Right forelimb (tissue), 1 donor: ENCODE results near the gene P3H2.
A peak's percentile ranks its signal among the peaks of the same experiment; 100 is the strongest.
"Not testable (repeated sequence)": the region's sequence is repeated elsewhere in the genome, so short reads cannot be mapped to it uniquely, and the experiment has no call there.

ENCODE experiments used
- DNase-seq: peaks from one replicate; pipeline ENCODE4 v3.0.0-alpha.2; 2018

The P3H2 gene

DNA sequence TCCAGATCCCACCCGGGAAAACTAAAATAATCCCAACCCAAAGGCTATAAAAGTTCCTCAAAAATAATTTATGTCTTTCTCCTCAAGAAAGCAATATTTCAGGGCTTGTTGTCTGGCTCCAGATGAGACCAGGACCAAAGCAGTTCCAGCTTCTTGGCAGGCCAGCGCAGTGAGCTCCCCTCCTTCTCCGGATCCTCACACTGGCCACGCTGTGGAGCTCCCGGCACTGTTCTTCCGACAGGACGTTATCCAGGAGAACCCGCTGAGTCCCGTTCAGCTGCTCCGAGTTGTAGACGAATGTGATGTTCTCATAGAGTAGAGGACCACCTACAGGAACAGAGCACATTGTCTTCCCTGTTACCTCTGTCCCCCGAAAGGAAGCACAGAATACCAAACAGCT lies 146.3 kb downstream of the P3H2 start:
- DNase-seq: no peak

DNA sequence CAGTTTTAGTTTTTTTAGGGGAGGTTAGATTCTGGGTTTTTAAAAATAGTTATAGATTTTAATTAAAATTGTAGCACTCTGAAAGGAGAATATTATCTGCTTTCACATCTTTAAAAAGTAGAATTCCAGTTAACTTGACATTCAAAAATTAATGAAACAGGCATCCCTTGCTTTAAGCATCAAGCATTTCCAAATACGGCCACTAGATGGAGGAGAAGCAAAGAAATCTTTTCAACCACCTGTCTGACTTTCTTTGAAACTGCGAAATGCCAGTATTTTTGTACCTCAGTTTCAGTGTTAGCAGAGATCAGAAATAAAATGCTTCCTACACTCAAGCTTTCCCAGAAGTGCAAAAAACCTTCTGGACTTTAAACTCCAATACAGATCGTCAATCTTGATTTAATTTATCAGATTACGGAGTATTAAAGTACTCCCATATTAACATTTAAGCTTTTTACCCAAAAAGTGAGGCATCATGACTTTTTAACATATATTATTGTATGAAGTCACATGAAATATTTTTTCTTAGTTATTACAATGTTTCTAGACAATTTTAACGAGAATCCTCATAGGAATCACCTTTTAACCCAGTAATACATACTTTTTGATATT lies 153.3 kb downstream of the P3H2 start:
- no peak for DNase-seq

DNA sequence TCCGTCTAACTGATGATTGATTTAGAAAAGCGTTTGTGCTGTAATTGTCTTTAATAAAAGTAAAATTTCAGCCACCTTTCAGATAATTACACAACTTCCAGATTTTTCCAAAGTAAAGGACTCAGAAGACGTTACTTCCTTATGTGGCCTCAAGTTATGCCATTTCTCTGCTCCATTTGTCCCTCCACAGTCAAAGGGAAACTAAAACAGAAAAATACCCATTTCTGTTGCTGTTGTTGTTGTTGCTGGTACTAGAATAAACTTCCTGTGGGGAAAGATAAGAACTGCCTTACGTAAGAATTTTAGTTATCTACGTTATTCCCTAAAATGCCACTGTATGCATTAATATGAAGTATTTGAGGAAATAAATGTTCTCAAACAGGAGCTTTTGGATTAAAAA lies 153.9 kb downstream of the P3H2 start:
- DNase-seq: no peak

DNA sequence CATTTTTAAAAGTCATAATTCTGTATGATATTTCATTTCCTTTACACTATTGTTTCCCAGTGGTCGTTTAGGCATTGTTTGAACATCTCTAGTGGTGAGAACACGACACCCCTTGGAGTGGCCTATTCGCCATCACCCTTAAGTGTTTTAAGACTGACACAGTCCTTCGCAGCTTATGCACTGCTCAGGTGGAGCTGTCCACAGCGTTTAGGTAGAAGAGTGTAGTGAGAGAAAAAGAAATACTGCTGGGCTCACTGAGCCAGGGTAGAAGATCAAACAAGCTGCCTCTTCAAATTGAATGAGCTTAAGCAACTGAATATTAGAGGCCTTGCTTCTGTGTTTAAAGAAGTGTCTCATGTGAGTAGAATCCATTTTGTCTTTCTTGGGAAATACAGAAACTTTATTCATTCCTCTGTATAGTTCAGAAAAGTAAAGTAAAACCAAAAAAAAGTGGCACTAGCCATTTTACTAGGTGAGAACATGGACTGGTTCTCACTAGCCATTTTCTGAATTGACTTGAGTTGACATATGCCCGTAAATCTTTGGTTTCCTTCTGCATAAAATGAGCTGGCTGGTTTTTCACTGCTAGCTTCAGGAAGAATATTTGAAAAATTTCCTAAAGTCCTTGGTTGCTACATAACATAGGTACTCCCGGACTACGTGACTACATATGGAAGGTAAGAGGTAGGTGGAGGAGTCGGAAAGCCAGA lies 155.9 kb downstream of the P3H2 start:
- DNase-seq: no peak

DNA sequence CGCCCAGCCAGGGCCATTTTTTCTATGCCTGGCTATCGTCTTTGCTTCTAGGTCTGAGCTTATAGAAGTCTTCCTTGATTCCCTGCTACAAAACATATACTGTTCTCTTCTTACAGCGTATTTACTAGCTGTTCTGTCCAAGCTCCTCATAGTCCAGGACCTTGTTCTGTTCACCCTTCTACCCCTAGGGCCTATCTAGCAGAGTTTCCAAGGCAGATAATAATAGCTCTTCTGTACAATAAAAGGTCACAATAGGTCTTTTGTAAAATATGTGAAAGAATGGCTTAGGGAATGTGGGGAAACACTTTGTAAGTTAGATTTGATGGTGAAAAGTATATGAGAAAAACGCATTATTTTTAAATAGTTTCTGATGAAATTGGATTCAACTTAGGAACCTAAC lies 158.2 kb downstream of the P3H2 start:
- DNase-seq: no peak

DNA sequence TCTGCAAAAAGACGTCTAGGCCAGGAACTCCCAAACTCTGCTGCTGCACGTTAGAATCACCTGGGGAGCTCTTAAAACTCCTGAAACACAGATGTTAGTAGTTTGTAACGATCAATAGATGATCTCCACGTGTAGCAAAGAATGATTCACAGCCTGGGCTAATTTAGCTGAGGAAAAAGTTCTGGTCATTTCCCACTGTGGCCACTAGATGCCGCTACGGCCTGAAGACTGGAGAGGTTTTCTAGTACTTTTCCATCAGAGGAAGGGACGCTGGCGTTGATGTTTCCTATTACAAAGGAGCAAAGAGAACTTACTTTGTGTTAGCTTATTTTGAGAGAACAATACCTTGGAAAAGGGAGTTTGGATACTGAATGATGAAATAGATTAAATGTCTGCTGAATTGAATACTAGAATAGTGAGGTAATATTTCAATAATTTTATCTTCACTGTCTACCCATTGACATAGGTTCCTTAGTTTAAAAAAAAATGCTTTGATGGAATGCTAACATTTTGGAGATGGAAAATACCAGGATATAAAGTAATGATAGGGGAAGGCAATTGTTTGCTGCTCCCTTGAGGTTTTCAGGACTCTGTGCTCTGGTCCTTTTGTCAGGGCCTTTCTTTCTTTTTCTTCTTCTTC lies 159.1 kb downstream of the P3H2 start:
- DNase-seq: peak; percentile 87

DNA sequence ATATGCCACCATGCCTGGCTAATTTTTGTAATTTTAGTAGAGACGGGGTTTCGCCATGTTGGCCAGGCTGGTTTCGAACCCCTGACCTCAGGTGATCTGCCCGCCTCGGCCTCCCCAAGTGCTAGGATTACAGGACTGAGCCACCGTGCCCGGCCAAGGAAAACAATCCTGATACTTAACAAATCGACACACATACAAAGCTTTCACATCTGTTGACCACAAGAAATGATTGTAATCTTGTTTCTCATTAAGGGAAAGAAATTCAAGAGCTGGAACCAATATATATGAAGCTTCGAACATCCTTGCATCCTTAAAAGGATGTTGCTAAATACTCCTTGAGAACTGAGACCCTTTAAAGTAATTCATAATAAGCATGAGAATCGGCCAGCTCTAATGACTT lies 159.6 kb downstream of the P3H2 start:
- DNase-seq: not testable (repeated sequence)

DNA sequence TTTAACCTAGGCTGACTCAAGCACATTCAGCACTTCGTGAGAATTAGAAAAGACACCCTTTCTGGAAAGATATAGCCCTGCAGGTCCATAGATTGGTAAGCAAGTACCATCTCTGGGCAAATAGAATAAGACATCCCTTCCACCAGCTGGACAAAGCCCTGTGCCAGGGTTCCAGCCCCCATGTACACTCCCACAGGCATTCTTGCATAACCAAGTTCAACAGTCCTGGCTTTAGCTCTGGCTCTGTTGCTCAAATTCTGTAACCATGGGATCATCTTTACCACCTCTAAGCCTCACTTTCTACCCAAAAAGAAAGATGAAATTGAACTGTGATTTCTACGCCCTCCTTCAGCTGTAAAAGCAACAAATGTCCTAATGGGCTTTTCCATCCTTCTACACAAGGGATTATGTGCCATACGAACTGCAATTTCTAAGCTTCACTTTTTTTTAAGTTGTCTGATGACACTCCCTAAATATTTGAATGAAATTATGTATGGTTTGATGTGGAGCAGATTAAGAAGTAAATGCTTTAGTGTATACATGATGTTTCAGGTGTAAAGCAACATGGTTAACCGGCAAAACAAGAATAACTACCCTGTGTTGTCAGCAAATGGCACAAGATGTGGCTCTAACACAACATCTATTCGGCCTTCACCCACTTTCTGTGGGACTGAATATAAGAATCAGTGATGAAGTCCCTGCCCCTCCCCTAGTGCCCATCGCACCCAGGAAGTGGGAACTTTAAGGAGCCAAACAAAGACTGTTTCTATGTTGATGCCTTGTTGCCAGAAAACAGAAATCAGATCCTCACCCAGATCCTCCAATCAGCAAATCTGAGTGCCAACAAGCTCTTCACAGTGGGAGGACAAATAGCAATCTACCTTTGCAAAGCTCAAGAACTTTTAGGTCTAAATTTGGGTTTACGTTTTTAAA lies 165.7 kb downstream of the P3H2 start:
- no peak for DNase-seq

DNA sequence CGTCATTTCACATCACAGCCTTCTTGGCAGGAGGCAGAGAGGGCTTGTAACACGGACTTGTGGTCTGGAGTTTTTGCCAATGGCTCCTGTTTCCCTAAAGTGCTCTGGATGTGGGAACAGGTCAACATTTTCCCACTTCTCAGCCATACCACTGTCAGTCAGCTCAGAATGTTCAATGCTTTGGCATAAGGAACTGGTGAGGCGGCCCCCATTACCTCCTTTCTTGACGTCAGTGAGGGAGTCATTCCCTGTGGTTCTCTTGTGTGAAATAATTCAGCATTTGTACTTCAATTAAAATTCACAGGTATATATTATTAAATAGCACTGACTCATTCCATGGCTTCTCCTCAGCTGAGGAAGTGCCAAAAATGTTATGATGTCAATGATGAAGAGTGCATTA lies 167.1 kb downstream of the P3H2 start:
- no peak for DNase-seq

DNA sequence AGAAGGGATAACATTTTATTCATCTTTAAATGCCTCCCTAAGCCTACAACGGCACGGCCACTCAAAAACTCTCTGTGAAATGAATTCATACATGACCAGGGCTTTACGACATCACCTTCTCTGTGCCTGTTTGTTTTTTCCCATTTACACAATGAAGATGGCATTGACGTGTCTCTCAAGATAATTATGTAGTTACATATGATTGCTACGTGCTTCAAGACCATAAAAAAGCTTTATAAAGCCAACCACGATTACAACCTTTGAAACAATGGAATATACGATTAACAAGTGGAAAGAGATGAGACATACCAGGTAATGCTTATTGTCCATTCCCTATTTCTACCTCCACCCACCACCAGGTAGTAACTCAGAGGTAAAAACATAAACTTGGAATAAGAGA lies 168.4 kb downstream of the P3H2 start:
- no peak for DNase-seq

DNA sequence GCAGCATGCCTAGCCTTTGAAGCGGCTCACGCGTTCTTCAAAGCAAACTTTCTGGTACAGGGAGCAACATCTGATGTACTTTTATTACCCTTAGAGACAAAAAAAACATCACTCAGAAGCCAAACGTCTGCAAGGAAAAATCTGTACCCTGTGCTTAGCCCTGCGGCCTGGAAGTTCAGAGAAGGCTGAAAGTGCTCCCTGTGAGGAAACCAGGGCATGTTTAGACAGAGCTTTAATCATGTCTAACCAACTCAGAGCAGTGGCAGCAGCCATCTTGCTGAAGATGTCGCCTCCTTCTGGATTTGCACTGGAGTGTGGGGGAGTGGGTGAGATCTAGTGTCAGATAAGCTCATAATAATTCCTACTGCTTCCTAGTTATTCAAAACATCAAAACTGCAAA lies 170.4 kb downstream of the P3H2 start:
- DNase-seq: no peak

DNA sequence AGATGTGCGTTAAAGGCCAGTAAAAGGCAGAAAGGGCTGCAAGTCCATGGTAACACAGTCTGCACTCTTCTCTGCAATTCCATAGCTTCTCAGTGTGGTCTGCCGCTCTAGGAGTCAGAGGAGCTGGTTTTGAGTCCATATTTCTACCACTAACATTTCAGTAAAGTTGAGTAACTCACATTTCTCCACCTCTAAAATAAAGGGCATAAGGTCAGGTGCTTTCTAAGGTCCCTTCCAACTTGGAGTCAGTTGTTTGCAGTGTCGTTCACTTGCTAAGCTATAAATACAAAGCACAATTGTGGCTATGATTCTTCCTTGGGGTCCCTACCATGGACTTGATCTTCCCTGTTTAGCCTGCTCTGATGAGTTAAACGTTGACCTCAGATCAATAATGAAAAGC lies 171.1 kb downstream of the P3H2 start:
- DNase-seq: no peak

DNA sequence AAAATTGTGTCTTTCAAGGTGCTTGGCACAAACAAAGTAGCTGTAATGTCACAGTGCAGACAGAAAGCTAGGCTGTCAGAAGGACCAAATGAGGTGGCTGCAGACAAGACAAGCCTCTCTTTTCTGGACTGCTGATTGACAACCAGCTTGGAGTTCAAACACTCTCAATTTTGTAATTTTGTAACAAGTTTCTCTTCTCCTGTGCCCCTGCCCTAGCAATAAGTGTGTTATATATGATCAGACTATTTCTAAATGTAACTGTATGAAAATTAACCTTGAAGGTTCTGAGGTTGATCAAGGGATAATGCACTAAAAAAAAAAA lies 172.0 kb downstream of the P3H2 start:
- DNase-seq: no peak

DNA sequence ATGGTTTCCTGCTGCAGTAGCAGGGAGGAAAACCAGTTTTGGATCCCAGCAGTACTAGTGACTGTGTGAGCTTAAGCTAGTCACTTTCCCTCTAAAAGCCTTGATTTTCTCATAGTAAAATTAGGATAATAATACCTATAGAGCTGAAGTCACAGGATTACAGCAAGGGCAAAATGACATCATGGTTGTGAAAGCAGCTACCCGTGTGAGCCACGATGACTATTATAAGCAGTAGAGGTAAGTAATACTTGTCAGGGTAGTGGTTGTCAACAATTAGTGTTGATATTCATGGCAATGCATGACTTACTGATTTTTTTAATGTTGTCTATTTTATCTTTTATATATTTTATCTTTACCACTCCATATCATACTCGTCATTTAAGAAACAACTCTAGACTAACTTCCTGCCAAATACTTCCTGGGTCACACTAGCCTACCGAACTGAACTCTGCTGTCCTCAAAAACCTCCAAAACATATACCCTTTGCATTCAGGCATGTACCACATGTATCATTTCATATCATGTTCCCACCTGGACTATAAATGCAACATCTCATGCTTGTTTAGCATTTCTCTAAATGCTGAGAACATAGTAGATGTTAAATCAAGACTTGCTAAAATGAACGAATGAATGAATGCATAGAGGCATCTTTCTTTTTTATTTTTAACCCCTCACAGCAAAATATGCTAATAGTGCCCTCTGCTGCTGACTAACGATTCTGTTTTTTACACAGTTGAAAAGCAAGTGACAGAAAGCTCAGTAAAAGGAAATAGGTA lies 172.6 kb downstream of the P3H2 start:
- no peak for DNase-seq

DNA sequence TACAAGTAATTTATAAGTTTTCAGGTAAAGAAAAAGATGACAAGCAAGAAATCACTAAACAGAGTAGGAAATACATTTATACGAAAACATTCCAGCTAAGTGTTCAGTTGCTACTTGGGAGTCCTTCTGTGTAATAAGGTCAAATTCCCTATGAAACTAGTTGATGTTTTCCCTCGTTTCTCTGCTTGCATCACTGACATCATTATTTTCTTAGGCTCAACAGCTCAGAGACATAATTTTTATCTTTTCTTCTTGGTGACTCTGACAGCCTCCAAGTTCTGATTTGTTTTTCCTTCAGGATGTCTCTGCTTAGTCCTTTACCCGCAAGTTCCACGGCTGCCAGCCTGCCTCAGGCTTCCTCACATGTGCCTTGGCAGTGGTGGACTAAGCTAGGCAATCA lies 173.6 kb downstream of the P3H2 start:
- DNase-seq: no peak

DNA sequence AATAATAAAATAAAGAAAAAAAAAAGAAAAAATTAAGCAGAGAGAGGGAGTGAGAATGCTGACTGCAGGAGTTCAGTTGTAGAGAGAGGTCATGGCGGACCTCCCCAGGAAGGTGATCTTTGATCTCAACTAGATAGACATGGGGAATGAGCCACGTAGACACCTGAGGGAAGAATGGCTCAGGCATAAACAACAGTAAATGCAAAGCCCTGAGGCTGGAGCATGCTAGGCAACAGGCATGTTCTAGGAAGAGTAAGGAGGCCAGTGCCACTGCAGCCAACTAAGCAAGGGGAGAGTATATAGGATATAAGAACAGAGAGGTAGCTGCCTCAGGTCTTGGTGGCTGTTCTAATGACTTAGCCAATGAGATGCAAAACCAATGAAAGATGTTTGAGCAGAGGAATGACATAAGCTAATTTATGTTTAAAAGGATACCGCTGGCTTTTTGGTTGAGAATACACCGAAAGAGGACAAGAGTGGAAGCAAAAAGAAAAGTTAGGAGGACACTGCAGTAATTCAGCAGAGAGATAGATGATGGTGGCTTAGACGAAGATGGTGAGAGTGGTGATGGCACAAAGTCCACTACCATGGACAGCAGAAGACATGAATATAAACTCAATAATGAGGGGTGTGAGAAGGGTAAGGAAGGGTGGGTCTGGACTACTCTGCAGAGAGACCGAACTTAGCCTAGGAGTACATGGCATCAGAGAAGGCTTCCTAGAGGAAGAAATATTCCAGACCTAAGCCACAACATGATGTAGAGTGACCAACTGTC lies 174.6 kb downstream of the P3H2 start:
- no peak for DNase-seq

DNA sequence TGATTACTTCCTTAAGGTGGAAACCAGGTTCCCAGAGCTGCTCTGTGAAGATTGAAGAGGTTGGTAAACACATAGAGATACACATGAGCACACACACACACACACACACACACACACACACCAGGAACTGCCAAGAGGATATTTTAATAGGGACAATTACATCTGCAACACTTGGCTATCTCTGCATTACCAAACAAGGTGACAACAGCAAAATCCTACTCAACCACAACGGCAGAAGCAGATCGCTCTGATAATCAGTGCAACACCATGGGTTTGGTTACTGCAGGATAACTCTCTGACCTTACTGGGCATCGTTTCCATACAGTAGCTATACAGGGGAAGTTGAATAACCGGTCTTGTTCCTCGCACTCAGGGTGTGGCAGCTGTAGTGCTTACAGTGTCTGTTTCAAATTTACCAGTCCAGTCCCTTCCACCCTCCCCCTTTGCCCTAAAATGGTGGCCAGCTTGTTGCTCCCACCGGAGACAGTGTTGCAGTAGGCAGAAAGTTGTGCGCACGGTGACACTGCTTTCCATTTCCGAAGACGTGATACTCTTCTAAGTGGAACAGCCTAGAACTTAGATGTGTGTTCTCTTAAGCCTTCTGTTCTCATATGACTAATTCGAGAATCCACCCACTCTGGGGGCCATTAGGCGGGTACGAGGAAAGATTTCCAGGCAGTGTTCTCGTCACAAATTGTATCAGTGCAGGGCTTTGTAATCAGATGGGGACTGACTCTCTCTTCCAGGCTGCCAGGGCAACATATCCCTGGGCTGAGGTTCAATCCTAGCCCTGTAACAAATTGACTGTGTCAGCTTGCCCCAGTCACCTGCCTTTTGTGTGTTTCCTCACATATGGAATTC lies 176.2 kb downstream of the P3H2 start:
- no peak for DNase-seq

DNA sequence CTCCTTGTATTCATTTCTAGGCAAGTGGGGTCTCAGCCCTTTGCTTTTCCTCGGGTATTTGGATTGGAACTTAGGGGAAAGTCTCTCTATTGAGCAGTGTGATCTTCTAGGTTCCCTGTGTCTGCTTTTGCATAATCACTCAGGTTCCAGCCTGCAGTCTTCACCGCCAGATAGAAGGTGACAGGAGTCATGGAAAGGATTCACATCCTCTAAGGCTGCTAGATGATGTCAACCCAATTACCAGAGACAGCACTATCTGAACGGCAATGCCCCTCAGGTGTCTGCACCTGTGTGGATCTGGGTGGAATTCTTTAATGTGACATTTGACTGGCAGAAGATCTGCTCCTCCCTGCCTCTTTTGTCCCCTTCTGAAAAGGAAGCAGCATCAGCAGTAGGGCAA lies 177.7 kb downstream of the P3H2 start:
- DNase-seq: no peak

DNA sequence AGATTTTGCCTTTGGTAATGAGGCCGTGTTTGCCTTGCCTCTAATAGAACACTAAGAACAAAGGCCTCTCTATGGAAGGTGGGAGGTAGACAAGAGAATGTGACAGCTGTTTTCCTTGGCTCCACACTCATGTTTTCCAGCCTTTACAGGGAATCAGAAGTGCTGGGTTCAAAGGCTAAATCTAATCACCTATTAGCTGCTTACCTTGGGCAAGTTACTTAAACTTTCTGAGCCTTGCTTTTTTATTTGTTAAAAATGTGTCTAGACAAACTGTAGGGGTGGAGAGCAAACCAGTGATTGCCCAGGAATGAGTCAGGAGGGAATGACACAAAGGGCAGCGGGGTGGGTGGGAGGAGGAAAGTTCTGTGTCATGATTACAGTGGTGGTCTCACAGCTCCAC lies 179.0 kb downstream of the P3H2 start:
- no peak for DNase-seq

DNA sequence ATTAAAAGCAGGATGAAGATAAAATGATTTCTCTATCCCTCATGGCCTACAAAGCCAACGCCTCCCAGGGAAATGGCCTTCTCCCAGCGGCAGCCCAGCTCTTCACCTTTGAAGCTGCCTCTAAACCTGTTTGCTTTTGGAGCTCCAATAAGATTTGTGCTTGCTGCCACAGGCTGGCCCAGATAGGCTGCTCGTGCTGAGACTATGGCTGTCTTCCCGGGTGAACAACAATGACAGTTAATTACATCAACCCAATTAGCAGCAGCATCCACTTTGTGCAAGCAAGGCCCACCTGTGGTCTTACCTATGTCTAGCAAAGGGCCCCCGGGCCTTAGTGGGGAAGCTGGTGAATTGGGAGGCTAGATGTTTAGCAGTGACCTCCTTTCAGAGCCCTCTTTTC lies 179.6 kb downstream of the P3H2 start:
- no peak for DNase-seq
